Measurements from ENCODE around the gene AGPS. TPM values are rescaled to one million over a fixed set of nuclear protein-coding genes. Genes with fewer than 3 reads are reported as not detected.

AGPS gene
- polyA plus RNA-seq, 3 donors: 7.1 to 26.9 (median 16.7) TPM

DNA sequence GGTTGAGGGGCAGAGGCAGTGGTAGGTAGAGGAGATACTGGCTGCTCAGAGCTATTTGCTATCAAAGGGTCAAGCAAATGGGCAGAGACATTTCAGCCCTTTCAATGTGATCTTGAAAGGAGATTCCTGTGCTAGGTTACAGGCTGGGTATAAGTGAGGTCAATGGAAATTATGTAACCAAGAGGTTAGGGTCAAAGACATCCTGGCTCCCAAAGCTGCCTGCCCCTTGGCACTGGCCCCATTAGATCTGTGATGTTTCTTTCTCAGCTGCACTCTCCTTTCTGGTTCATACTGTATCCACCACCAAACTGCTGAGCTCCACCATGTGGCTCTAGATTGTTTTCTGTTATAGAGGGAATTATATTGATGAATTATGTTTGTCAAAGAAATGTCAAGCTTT is 200.4 kb downstream of the AGPS start:
- Mint-ChIP-seq H3K27me3 (ENCODE audit: low read depth in 3 of 3) (peaks cover 0 to 7% (median 0%) of the 10 kb centered on the region in 3 donors), H3K9me3 (peaks cover 0 to 1% (median 0%) of the 10 kb centered on the region in 7 donors), H3K4me3 (no peak overlapping the region), H3K27ac (no peak overlapping the region), H3K36me3 (no peaks in the 10 kb centered on the region), H3K4me1 (peaks cover 4% of the 10 kb centered on the region)
- DNase-seq: no peak
- intact Hi-C loops (cut with micrococcal nuclease): no loop called here
- no peak overlapping the region for H3K4me3 ChIP-seq (replicated peaks in 1 of 3; ENCODE audit: low read depth in 2 of 3, low read length in 3 of 3)
- no peak overlapping the region for H3K27ac ChIP-seq (ENCODE audit: low read depth in 1 of 2, low read length in 2 of 2)
- H3K4me1 ChIP-seq (ENCODE audit: control insufficient read depth in 1 of 2, insufficient read depth in 2 of 2, low read length in 2 of 2): no peaks in the 10 kb centered on the region
- no peak overlapping the region for H3K9ac ChIP-seq (ENCODE audit: insufficient read depth, low read length, poor library complexity, severe bottlenecking)
- no peaks in the 10 kb centered on the region for H3K79me2 ChIP-seq (ENCODE audit: insufficient read depth, low read length)
- H3K9me3 ChIP-seq (replicated peaks in 1 of 2; ENCODE audit: control insufficient read depth in 1 of 2, insufficient read depth in 1 of 2, low read length in 2 of 2): no peaks in the 10 kb centered on the region
- no peaks in the 10 kb centered on the region for H3K36me3 ChIP-seq (replicated peaks in 1 of 2; ENCODE audit: control insufficient read depth in 1 of 2, insufficient read depth in 2 of 2, low read length in 2 of 2)
- H2AFZ ChIP-seq (ENCODE audit: insufficient read depth, low read depth, low read length, poor library complexity, severe bottlenecking): no peak overlapping the region
- no peaks in the 10 kb centered on the region for H3K27me3 ChIP-seq (ENCODE audit: control insufficient read depth in 2 of 2, insufficient read depth in 2 of 2, low read length in 2 of 2)
- no peak overlapping the region for H3K4me2 ChIP-seq (replicated peaks; ENCODE audit: extremely low read depth, low read length, poor library complexity, severe bottlenecking)
- TF ChIP-seq, protein P1, sequence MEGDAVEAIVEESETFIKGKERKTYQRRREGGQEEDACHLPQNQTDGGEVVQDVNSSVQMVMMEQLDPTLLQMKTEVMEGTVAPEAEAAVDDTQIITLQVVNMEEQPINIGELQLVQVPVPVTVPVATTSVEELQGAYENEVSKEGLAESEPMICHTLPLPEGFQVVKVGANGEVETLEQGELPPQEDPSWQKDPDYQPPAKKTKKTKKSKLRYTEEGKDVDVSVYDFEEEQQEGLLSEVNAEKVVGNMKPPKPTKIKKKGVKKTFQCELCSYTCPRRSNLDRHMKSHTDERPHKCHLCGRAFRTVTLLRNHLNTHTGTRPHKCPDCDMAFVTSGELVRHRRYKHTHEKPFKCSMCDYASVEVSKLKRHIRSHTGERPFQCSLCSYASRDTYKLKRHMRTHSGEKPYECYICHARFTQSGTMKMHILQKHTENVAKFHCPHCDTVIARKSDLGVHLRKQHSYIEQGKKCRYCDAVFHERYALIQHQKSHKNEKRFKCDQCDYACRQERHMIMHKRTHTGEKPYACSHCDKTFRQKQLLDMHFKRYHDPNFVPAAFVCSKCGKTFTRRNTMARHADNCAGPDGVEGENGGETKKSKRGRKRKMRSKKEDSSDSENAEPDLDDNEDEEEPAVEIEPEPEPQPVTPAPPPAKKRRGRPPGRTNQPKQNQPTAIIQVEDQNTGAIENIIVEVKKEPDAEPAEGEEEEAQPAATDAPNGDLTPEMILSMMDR (IDR thresholded peaks at IDR 0.05): no peak
- no peaks in the 10 kb centered on the region for H4K20me1 ChIP-seq (ENCODE audit: insufficient read depth, low read length)

GRCh38 chr2:177593402-177593801 is 200.8 kb downstream of the AGPS start:
- Mint-ChIP-seq H3K27me3 (ENCODE audit: low read depth in 3 of 3) (peaks cover 0 to 7% (median 0%) of the 10 kb centered on the region in 3 donors), H3K27ac (no peak overlapping the region), H3K36me3 (no peaks in the 10 kb centered on the region), H3K9me3 (peaks cover 0 to 1% (median 0%) of the 10 kb centered on the region in 7 donors), H3K4me3 (no peak overlapping the region), H3K4me1 (peaks cover 4% of the 10 kb centered on the region)
- H2AFZ ChIP-seq (ENCODE audit: insufficient read depth, low read depth, low read length, poor library complexity, severe bottlenecking): no peak overlapping the region
- no peak for DNase-seq
- H3K27ac ChIP-seq (ENCODE audit: low read depth in 1 of 2, low read length in 2 of 2): no peak overlapping the region
- H3K79me2 ChIP-seq (ENCODE audit: insufficient read depth, low read length): no peaks in the 10 kb centered on the region
- no peaks in the 10 kb centered on the region for H3K4me1 ChIP-seq (ENCODE audit: control insufficient read depth in 1 of 2, insufficient read depth in 2 of 2, low read length in 2 of 2)
- TF ChIP-seq, protein P1 (IDR thresholded peaks at IDR 0.05): no peak
- WGBS (ENCODE audit: insufficient coverage): 82% methylated on average over 2 of the region's 3 CpGs
- intact Hi-C loops (cut with micrococcal nuclease): no loop called here
- no peaks in the 10 kb centered on the region for H3K27me3 ChIP-seq (ENCODE audit: control insufficient read depth in 2 of 2, insufficient read depth in 2 of 2, low read length in 2 of 2)
- H3K4me2 ChIP-seq (replicated peaks; ENCODE audit: extremely low read depth, low read length, poor library complexity, severe bottlenecking): no peak overlapping the region
- H3K4me3 ChIP-seq (replicated peaks in 1 of 3; ENCODE audit: low read depth in 2 of 3, low read length in 3 of 3): no peak overlapping the region
- H4K20me1 ChIP-seq (ENCODE audit: insufficient read depth, low read length): no peaks in the 10 kb centered on the region
- H3K9ac ChIP-seq (ENCODE audit: insufficient read depth, low read length, poor library complexity, severe bottlenecking): no peak overlapping the region
- no peaks in the 10 kb centered on the region for H3K36me3 ChIP-seq (replicated peaks in 1 of 2; ENCODE audit: control insufficient read depth in 1 of 2, insufficient read depth in 2 of 2, low read length in 2 of 2)
- no peaks in the 10 kb centered on the region for H3K9me3 ChIP-seq (replicated peaks in 1 of 2; ENCODE audit: control insufficient read depth in 1 of 2, insufficient read depth in 1 of 2, low read length in 2 of 2)

Small RNA genes within 50 kb of the gene (small RNA-seq; reads per million reads assigned to genes)
- not detected for gene RF01210 (ENCODE audit: insufficient read length, low read depth)

Other genes starting within 250 kb of the AGPS start
- gene HNRNPA3, start 180.0 kb upstream of the AGPS start, polyA plus RNA-seq: 10 to 100 TPM; 26.5 to 71.7 (median 43.0) TPM
- 10 to 100 TPM; 38.7 to 51.6 (median 46.6) TPM for gene NFE2L2, start 128.0 kb upstream of the AGPS start, polyA plus RNA-seq

Measured in CD14-positive monocyte (primary cell).